DOHH2 (cell line): ENCODE data around the gene AP3B1.

Source experiments
- EZH2phosphoT487 ChIP-seq: fragments of 200-600 bp; sonication (generic); IDR thresholded peaks from 2 replicates; pipeline ENCODE4 v1.6.1; 2017; ENCODE audit warnings: borderline replicate concordance, mild to moderate bottlenecking, antibody characterized with exemption, low read length, moderate library complexity, mixed read lengths
- TF ChIP-seq, protein P1 (sequence below): fragments of 200-600 bp; sonication (generic); IDR thresholded peaks from one replicate; pipeline ENCODE4 v1.5.1; 2014; ENCODE audit warnings: antibody characterized with exemption, mild to moderate bottlenecking, low read depth, low read length; ENCODE audit not compliant: poor library complexity, severe bottlenecking

DNA sequence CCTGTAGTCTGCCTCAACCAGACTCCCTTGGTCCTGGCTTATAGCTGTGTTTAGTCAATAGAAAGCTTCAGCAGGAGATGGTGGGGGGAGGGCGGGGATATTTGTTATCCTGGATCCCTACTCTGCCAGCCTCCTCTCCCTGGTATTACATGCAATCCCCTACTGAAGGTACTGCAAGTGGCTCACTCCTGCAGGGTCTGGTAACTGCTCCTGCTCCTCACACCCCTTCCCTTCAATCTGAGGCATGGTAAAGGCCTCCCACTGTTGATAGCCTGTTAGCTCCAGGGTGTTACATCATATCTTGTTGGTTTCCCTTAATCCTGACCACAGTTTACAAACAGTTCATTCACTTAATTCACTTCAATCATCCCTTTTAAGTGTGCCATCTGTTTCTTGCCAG is 137.5 kb downstream of the AP3B1 start:
- no peak for TF ChIP-seq EZH2phosphoT487
- TF ChIP-seq, protein P1, sequence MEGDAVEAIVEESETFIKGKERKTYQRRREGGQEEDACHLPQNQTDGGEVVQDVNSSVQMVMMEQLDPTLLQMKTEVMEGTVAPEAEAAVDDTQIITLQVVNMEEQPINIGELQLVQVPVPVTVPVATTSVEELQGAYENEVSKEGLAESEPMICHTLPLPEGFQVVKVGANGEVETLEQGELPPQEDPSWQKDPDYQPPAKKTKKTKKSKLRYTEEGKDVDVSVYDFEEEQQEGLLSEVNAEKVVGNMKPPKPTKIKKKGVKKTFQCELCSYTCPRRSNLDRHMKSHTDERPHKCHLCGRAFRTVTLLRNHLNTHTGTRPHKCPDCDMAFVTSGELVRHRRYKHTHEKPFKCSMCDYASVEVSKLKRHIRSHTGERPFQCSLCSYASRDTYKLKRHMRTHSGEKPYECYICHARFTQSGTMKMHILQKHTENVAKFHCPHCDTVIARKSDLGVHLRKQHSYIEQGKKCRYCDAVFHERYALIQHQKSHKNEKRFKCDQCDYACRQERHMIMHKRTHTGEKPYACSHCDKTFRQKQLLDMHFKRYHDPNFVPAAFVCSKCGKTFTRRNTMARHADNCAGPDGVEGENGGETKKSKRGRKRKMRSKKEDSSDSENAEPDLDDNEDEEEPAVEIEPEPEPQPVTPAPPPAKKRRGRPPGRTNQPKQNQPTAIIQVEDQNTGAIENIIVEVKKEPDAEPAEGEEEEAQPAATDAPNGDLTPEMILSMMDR = no peak
